Endothelial cell of umbilical vein (primary cell): ENCODE results near the gene GPBP1L1. TPM values are rescaled to one million over a fixed set of nuclear protein-coding genes. Genes with fewer than 3 reads are reported as not detected.

ENCODE experiments used
- BruUV-seq: library from RNA; stranded (reverse); fragments of 400-500 nt; replicated peaks from 2 replicates; lab custom pipeline; 2021; lab: Mats Ljungman, UMichigan
- CTCF ChIA-PET: fragments of 300-600, 350-600 bp; sonication (Branson Sonifier 250); formaldehyde crosslinking; loops from one replicate; lab custom pipeline; 2021; ENCODE audit warnings: antibody characterized with exemption, inconsistent platforms; lab: Charles Lee
- POLR2A ChIA-PET: fragments of 300-600, 350-600 bp; sonication (Branson Sonifier 250); formaldehyde crosslinking; loops from one replicate; lab custom pipeline; 2021; ENCODE audit warnings: antibody characterized with exemption, inconsistent platforms; lab: Charles Lee
- DNase-seq: peaks from one replicate; pipeline ENCODE4 v3.0.0-alpha.2; 2011; ENCODE audit warnings: low read depth, low spot score
- FAIRE-seq: peaks from 2 replicates; lab custom pipeline; 2011; peaks lifted over from hg19 to GRCh38; lab: Jason Lieb, UNC
- H2AFZ ChIP-seq: 2 replicates; pipeline ENCODE4 v1.6.0; 2012; ENCODE audit warnings: low read depth, low read length, control low read depth, inconsistent platforms
- H3K27ac ChIP-seq: 2 replicates; pipeline ENCODE4 v1.5.1; 2011; ENCODE audit warnings: low read depth, mild to moderate bottlenecking, control low read depth, low read length, moderate library complexity; ENCODE audit not compliant: insufficient read depth
- H3K27me3 ChIP-seq, 2 experiments: 2 replicates each; pipeline versions ENCODE4 v1.6.0 to v1.6.1; 2011; ENCODE audit warnings: low read length in 2 of 2, mixed read lengths in 1 of 2; ENCODE audit not compliant: control insufficient read depth in 2 of 2, insufficient read depth in 2 of 2
- H3K36me3 ChIP-seq, 2 experiments: 2 replicates in 1 of 2; 3 replicates in 1 of 2; pipeline ENCODE4 v1.5.1; 2011; ENCODE audit warnings: low read length in 2 of 2, mild to moderate bottlenecking in 1 of 2, moderate library complexity in 1 of 2; ENCODE audit not compliant: control insufficient read depth in 2 of 2, insufficient read depth in 2 of 2; ENCODE audit errors: extremely low read depth in 1 of 2
- H3K4me1 ChIP-seq: 3 replicates; pipeline ENCODE4 v1.5.1; 2011; ENCODE audit warnings: mild to moderate bottlenecking, low read length; ENCODE audit not compliant: control insufficient read depth, insufficient read depth; ENCODE audit errors: extremely low read depth
- H3K4me2 ChIP-seq: 2 replicates; pipeline ENCODE4 v1.6.1; 2011; ENCODE audit warnings: low read length, control low read depth, mixed read lengths; ENCODE audit not compliant: insufficient read depth
- H3K4me3 ChIP-seq, 3 experiments: fragments of 200-600 bp in 1 of 3; sonication (generic), shearing (Covaris generic) in 1 of 3; replicated peaks in 1 of 3; 2 replicates each; pipeline ENCODE4 v1.5.1; 2011 to 2016; ENCODE audit warnings: control low read depth in 3 of 3, low read length in 3 of 3, mild to moderate bottlenecking in 2 of 3, inconsistent platforms in 1 of 3, low read depth in 1 of 3, moderate library complexity in 1 of 3; ENCODE audit not compliant: insufficient read depth in 1 of 3
- H3K79me2 ChIP-seq: 2 replicates; pipeline ENCODE4 v1.6.0; 2012; ENCODE audit warnings: low read length, inconsistent platforms; ENCODE audit not compliant: control insufficient read depth, insufficient read depth
- H3K9ac ChIP-seq: replicated peaks from 2 replicates; pipeline ENCODE3; 2011; ENCODE audit warnings: low read length, control low read depth; ENCODE audit not compliant: insufficient read depth; ENCODE audit errors: extremely low read depth
- H3K9me1 ChIP-seq: replicated peaks from 3 replicates; pipeline ENCODE4 v1.6.0; 2011; ENCODE audit warnings: mild to moderate bottlenecking, low read length; ENCODE audit not compliant: control insufficient read depth, insufficient read depth; ENCODE audit errors: extremely low read depth
- H3K9me3 ChIP-seq: replicated peaks from 2 replicates; pipeline ENCODE4 v1.5.1; 2012; ENCODE audit warnings: low read length, inconsistent platforms; ENCODE audit not compliant: control insufficient read depth, insufficient read depth
- H4K20me1 ChIP-seq: replicated peaks from 2 replicates; pipeline ENCODE3; 2011; ENCODE audit warnings: mild to moderate bottlenecking, low read length; ENCODE audit not compliant: control insufficient read depth, insufficient read depth; ENCODE audit errors: extremely low read depth
- EZH2 ChIP-seq: IDR thresholded peaks from 2 replicates; pipeline ENCODE4 v1.6.1; 2012; ENCODE audit warnings: borderline replicate concordance, low read depth, mild to moderate bottlenecking, moderate library complexity, low read length, inconsistent platforms; ENCODE audit not compliant: severe bottlenecking
- FOS ChIP-seq: IDR thresholded peaks from 2 replicates; pipeline ENCODE4 v1.6.1; 2011; ENCODE audit warnings: mild to moderate bottlenecking, low read length, moderate library complexity, borderline replicate concordance; ENCODE audit not compliant: insufficient read depth
- GATA2 ChIP-seq: IDR thresholded peaks from 2 replicates; pipeline ENCODE4 v1.7.0; 2011; ENCODE audit warnings: low read depth, mild to moderate bottlenecking, moderate library complexity, mixed read lengths, low read length; ENCODE audit not compliant: insufficient read length, insufficient read depth
- JUN ChIP-seq: IDR thresholded peaks from 2 replicates; pipeline ENCODE4 v1.6.1; 2011; ENCODE audit warnings: borderline replicate concordance, low read depth; ENCODE audit not compliant: insufficient read length, insufficient read depth
- MYC ChIP-seq: IDR thresholded peaks from one replicate; pipeline ENCODE4 v1.6.1; 2011; ENCODE audit warnings: mild to moderate bottlenecking, low read depth, low read length
- POLR2A ChIP-seq: IDR thresholded peaks from 2 replicates; pipeline ENCODE4 v1.6.1; 2012; ENCODE audit warnings: low read depth, mild to moderate bottlenecking, control low read depth, low read length
- POLR2AphosphoS5 ChIP-seq: IDR thresholded peaks from 2 replicates; pipeline ENCODE4 v1.6.1; 2012; ENCODE audit warnings: low read depth, mild to moderate bottlenecking, control low read depth, low read length, moderate library complexity; ENCODE audit not compliant: insufficient read depth
- dilution Hi-C: fragments of 300-500 bp; cut with MboI; formaldehyde crosslinking; loops from one replicate; pipeline ENCODE4 v1.15.0; 2019; ENCODE audit warnings: low sequenced_read_pairs; ENCODE audit not compliant: extremely low pct_ligation_motif_present
- intact Hi-C: fragments of 100-400 bp; cut with micrococcal nuclease; formaldehyde crosslinking; loops from one replicate; pipeline ENCODE4 v1.10.0; 2022
- polyA plus RNA-seq, 4 experiments: library from polyadenylated mRNA; depleted of rRNA in 3 of 4; stranded (reverse) in 3 of 4; unstranded in 1 of 4; fragments of >200 nt; gene quantifications; 2 replicates each; pipeline versions ENCODE4 v1.2.1 to v1.2.3, GENCODE V29; 2011 to 2012; ENCODE audit warnings: missing spikeins in 1 of 4
- total RNA-seq: library from RNA; stranded (reverse); gene quantifications from 2 replicates; pipeline ENCODE4 v1.2.3, GENCODE V29; 2021
- TF ChIP-seq, protein P1 (sequence below): IDR thresholded peaks from 2 replicates; pipeline ENCODE4 v1.6.1; 2011; ENCODE audit not compliant: insufficient read depth, insufficient read length
- TF ChIP-seq, protein P2 (sequence below), 2 donors: IDR thresholded peaks; 1 replicate in 1 of 2; 2 replicates in 1 of 2; pipeline ENCODE4 v1.5.1; 2011; ENCODE audit warnings: low read length in 2 of 2, mild to moderate bottlenecking in 2 of 2, moderate library complexity in 2 of 2, control low read depth in 1 of 2, inconsistent platforms in 1 of 2, low read depth in 1 of 2; ENCODE audit not compliant: insufficient read depth in 1 of 2; ENCODE audit errors: extremely low read depth in 1 of 2

Gene GPBP1L1
- total and polyA plus RNA-seq, 2 donors (not counting 3 experiments of a cell fraction or from before 2014, with no cell fraction given) = 35.0 to 89.7 TPM

- dilution Hi-C loops = no loop called here
- intact Hi-C loops = loop anchor here (1.0 to 10.0 kb wide), 10 partner anchors 65 to 881 kb away; partner anchors contain the start of genes BTBD19, DYNLT4, IPP and MUTYH
- H3K9me1 ChIP-seq = no peaks in the 10 kb centered on the region
- H3K27me3 ChIP-seq = no peaks in the 10 kb centered on the region
- H3K9ac ChIP-seq = peak overlapping the region; percentile 75
- no peaks in the 10 kb centered on the region for H3K36me3 ChIP-seq
- ChIA-PET CTCF (interaction anchor here (0.7 to 1.3 kb wide), 7 partner anchors 13 to 538 kb away, joined by 3 to 6 read pairs (median 3); partner anchors contain the start of gene MAST2), POLR2A (interaction anchor here (0.9 to 2.6 kb wide), 4 partner anchors 65 to 164 kb away, joined by 3 to 9 read pairs (median 6); partner anchors contain the start of genes IPP, NASP and PRDX1)
- peak overlapping the region; percentile 38 for H3K27ac ChIP-seq
- H3K4me1 ChIP-seq = peaks cover 29% of the 10 kb centered on the region
- BruUV-seq = no TSS peak
- H4K20me1 ChIP-seq = peaks cover 2% of the 10 kb centered on the region
- peak; percentile 4 for FAIRE-seq
- H3K79me2 ChIP-seq = peaks cover 81% of the 10 kb centered on the region
- peak; percentile 55 for DNase-seq
- peak overlapping the region; percentile 62 to 99 (median 93) for H3K4me3 ChIP-seq
- H3K4me2 ChIP-seq = peak overlapping the region; percentile 96
- no peaks in the 10 kb centered on the region for H3K9me3 ChIP-seq
- TF ChIP-seq, protein P1, sequence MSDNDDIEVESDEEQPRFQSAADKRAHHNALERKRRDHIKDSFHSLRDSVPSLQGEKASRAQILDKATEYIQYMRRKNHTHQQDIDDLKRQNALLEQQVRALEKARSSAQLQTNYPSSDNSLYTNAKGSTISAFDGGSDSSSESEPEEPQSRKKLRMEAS = no peak
- TF ChIP-seq, protein P2, sequence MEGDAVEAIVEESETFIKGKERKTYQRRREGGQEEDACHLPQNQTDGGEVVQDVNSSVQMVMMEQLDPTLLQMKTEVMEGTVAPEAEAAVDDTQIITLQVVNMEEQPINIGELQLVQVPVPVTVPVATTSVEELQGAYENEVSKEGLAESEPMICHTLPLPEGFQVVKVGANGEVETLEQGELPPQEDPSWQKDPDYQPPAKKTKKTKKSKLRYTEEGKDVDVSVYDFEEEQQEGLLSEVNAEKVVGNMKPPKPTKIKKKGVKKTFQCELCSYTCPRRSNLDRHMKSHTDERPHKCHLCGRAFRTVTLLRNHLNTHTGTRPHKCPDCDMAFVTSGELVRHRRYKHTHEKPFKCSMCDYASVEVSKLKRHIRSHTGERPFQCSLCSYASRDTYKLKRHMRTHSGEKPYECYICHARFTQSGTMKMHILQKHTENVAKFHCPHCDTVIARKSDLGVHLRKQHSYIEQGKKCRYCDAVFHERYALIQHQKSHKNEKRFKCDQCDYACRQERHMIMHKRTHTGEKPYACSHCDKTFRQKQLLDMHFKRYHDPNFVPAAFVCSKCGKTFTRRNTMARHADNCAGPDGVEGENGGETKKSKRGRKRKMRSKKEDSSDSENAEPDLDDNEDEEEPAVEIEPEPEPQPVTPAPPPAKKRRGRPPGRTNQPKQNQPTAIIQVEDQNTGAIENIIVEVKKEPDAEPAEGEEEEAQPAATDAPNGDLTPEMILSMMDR (IDR thresholded peaks at IDR 0.05; ENCODE audit: extremely low read depth in 1 of 2, insufficient read depth in 1 of 2, low read depth in 1 of 2, low read length in 2 of 2) = no peak
- no peak for TF ChIP-seq JUN
- TF ChIP-seq MYC = no peak
- TF ChIP-seq FOS = no peak
- no peak for TF ChIP-seq POLR2AphosphoS5
- no peak for TF ChIP-seq POLR2A
- no peak for TF ChIP-seq GATA2
- TF ChIP-seq EZH2 = no peak
- H2AFZ ChIP-seq = peak overlapping the region; percentile 26
Observed at GRCh38 chr1:45685308-45686014, 872 bp downstream of the GPBP1L1 start.
